Endometrial microvascular endothelial cells (primary cell): Measurements from ENCODE around the gene FSHR. TPM values are rescaled to one million over a fixed set of nuclear protein-coding genes. Genes with fewer than 3 reads are reported as not detected.

Experiments
- in situ Hi-C: cut with HindIII; loops from 2 replicates; pipeline ENCODE4 v1.10.0; 2017; ENCODE audit warnings: low sequenced_read_pairs, low pct_unique_long_range_greater_than_20kb; ENCODE audit errors: inconsistent ontology term
- total RNA-seq: library from RNA; depleted of rRNA; stranded (reverse); fragments of >200 nt; gene quantifications from one replicate; pipeline ENCODE4 v1.2.3, GENCODE V29; 2015; ENCODE audit errors: inconsistent ontology term

FSHR gene
- total RNA-seq, 1 donor from 2014 or later = not detected

- in situ Hi-C loops = no loop called here
These were observed 110.8 kb downstream of the FSHR start for GRCh38 chr2:49043405-49043982.

- in situ Hi-C loops = no loop called here
These were observed 111.8 kb downstream of the FSHR start for GRCh38 chr2:49042488-49042887.

- in situ Hi-C loops = no loop called here
These were observed 113.3 kb downstream of the FSHR start for GRCh38 chr2:49041061-49041460.

GRCh38 chr2:49037197-49037596, 117.1 kb downstream of the FSHR start:
- in situ Hi-C loops = no loop called here

- in situ Hi-C loops = no loop called here
These were observed 118.8 kb downstream of the FSHR start for GRCh38 chr2:49035481-49035880.

GRCh38 chr2:49033394-49034185, 120.7 kb downstream of the FSHR start:
- in situ Hi-C loops = no loop called here

- in situ Hi-C loops = no loop called here
These were observed 121.4 kb downstream of the FSHR start for GRCh38 chr2:49032936-49033335.

GRCh38 chr2:49032126-49032525, 122.2 kb downstream of the FSHR start:
- in situ Hi-C loops = no loop called here

GRCh38 chr2:49029406-49029805, 124.9 kb downstream of the FSHR start:
- in situ Hi-C loops = no loop called here

GRCh38 chr2:49028101-49028500, 126.2 kb downstream of the FSHR start:
- in situ Hi-C loops = no loop called here

GRCh38 chr2:49026706-49027105, 127.6 kb downstream of the FSHR start:
- in situ Hi-C loops = no loop called here

- in situ Hi-C loops = no loop called here
These were observed 133.0 kb downstream of the FSHR start for GRCh38 chr2:49021271-49021670.

GRCh38 chr2:49005261-49005660, 149.1 kb downstream of the FSHR start:
- in situ Hi-C loops = no loop called here

- in situ Hi-C loops = no loop called here
These were observed 150.2 kb downstream of the FSHR start for GRCh38 chr2:49004036-49004626.

- in situ Hi-C loops = no loop called here
These were observed 151.1 kb downstream of the FSHR start for GRCh38 chr2:49003201-49003600.

- in situ Hi-C loops = no loop called here
These were observed 151.6 kb downstream of the FSHR start for GRCh38 chr2:49002750-49003149.

- in situ Hi-C loops = no loop called here
These were observed 153.6 kb downstream of the FSHR start for GRCh38 chr2:49000695-49001094.

- in situ Hi-C loops = no loop called here
These were observed 155.9 kb downstream of the FSHR start for GRCh38 chr2:48998449-48998848.

GRCh38 chr2:48993576-48993975, 160.7 kb downstream of the FSHR start:
- in situ Hi-C loops = no loop called here

- in situ Hi-C loops = no loop called here
These were observed 162.7 kb downstream of the FSHR start for GRCh38 chr2:48991415-48992131.
